Measurements from ENCODE around the gene NPAS3.

NPAS3 gene

GRCh38 chr14:33488582-33488981 lies 549.9 kb downstream of the NPAS3 start:
- TF ChIP-seq CTCF (IDR thresholded peaks at IDR 0.05; ENCODE audit: extremely low read depth, missing control alignments): no peak
- DNase-seq (ENCODE audit: low spot score): no peak

GRCh38 chr14:33490555-33490954 lies 551.9 kb downstream of the NPAS3 start:
- TF ChIP-seq CTCF (IDR thresholded peaks at IDR 0.05; ENCODE audit: extremely low read depth, missing control alignments): no peak
- no peak for DNase-seq (ENCODE audit: low spot score)

- no peak for TF ChIP-seq CTCF (IDR thresholded peaks at IDR 0.05; ENCODE audit: extremely low read depth, missing control alignments)
- no peak for DNase-seq (ENCODE audit: low spot score)
Observed at GRCh38 chr14:33491112-33491511, 552.4 kb downstream of the NPAS3 start.

- TF ChIP-seq CTCF (IDR thresholded peaks at IDR 0.05; ENCODE audit: extremely low read depth, missing control alignments): no peak
- no peak for DNase-seq (ENCODE audit: low spot score)
Observed at GRCh38 chr14:33492491-33492890, 553.8 kb downstream of the NPAS3 start.

- DNase-seq (ENCODE audit: low spot score): no peak
- TF ChIP-seq CTCF (IDR thresholded peaks at IDR 0.05; ENCODE audit: extremely low read depth, missing control alignments): no peak
Observed at GRCh38 chr14:33493266-33493665, 554.6 kb downstream of the NPAS3 start.

GRCh38 chr14:33493990-33494389 lies 555.3 kb downstream of the NPAS3 start:
- no peak for DNase-seq (ENCODE audit: low spot score)
- no peak for TF ChIP-seq CTCF (IDR thresholded peaks at IDR 0.05; ENCODE audit: extremely low read depth, missing control alignments)

- TF ChIP-seq CTCF (IDR thresholded peaks at IDR 0.05; ENCODE audit: extremely low read depth, missing control alignments): no peak
- DNase-seq (ENCODE audit: low spot score): no peak
Observed at GRCh38 chr14:33499687-33500086, 561.0 kb downstream of the NPAS3 start.

Data from GM20000 (cell line).